GM19023 (cell line): ENCODE results near the gene TRAPPC2B.
A peak's percentile ranks its signal among the peaks of the same experiment; 100 is the strongest.

Source experiments
- ATAC-seq: cut with Tn5 transposase; IDR thresholded peaks from one replicate; pipeline ENCODE4 v1.9.1; 2021; ENCODE audit warnings: mild to moderate bottlenecking, moderate library complexity; ENCODE audit not compliant: unreplicated experiment

Gene TRAPPC2B

DNA sequence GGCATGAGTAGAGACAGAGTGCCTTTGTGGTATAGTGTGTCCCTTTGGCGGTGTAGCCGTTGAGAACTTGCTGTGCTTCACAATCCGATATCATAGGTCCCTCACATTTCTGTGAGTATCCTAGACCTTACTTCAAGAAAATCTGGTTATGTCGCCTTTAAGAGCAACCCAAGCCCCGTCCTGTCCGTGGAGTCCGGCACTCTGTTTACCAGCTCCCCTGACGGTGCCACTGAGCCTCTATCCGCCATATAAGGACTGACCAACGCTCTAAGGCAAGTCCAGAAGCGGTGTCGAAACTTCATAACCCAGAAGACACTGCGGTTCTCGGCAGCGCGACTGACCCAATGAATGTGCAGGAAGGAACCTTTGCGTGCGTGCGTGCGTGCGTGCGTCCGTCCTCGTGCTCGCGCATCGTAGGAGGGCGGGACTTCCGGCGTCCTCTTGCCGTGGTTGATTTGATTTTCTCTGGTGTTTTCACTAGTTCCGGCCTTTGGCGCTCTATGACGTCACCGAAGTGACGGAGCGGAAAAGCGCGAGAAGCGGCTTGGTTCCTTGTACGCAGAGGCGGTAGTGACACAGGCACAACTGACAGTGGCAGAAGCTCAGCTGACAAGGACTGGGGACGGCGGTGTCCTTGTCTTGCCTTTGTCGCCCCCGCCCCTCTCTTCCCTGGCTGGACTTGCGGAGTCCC is at the start of gene TRAPPC2B, which contains the start of gene ZNF547:
TSS of gene TRAPPC2B (plus strand) at position 555 of the 691 bp plus-strand sequence. CDS start 1,283 bp downstream, outside the sequence.
TSS of gene ZNF547 (plus strand) at position 555 of the 691 bp plus-strand sequence. CDS start 5,005 bp downstream, outside the sequence.
- peak; percentile 96 for ATAC-seq

DNA sequence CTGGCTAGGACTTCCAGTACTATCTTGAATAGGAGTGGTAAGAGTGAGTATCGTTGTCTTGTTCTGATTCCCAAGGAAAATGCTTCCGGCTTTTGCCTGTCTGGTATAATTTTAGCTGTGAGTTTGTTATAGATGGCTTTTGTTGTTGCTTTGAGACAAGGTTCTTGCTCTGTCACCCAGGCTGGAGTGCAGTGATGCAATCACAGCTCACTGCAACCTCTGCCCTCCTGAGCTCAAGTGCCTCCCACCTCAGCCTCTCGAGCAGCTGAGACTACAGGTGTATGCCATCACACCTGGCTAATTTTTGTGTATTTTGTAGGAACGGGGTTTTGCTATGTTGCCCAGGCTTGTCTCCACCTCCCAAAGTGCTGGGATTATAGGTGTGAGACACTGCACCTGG is 49.2 kb upstream of the TRAPPC2B start:
- ATAC-seq = no peak

GRCh38 chr19:57317503-57317902 is 45.8 kb upstream of the TRAPPC2B start:
- ATAC-seq = no peak

DNA sequence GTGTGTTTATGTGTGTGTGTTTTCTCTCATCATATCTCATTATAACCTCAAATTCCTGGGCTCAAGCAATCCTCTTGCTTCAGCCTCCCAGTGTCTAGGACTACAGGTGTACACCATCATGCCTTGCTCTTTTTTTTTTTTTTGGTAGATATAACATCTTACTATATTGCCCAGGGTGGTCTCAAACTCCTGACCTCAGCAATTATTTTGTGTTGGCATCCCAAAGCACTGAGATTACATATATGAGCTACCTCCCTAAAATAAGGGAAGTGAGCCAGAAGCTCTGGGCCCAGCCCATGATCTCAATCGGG is 43.5 kb upstream of the TRAPPC2B start:
- peak; percentile 4 for ATAC-seq

DNA sequence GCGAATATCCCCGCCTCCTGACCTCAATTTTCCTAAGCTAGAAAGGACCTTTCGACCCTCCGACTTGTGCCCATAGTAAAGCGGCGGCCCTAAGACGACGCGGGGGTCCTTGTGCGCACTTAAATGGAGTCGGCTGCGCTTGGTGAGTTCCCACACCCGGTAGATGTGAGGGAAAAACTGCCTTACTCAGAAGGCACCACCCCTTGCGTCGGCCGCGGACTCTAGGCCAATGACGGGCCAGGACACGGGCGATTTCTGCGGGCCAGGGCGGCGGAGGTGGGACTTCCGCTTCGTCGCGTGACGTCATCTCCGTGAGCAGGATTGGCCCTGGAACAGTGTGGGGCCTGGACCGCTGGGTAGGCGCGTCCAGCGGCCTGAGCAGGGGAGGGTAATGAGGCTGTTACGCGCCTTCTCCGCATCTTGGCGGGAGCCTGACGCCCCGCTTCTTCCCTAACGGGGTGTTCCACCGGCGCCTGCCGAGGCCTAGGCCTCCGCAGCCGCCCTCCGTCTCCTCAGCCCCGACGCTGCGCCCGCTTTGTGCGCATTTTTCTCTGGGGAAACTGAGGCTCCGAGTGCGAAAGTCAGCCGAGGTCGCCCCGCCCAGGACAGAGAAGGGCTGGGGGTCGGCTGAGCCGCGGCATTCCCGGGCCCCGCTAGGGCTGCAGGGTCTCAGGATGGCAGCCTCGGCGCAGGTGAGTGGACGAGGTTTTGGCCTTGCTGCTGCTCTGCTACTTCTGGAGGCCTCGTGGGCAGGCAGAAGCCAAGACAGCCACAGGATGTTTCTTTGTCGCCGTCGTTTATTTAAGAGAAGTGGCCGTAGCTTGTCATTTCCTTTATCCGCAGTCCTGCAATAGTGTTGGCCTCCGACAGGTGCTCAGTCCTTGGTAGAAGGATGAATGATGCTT is 42.9 kb upstream of the TRAPPC2B start, which contains the start of gene ZNF543:
TSS of gene ZNF543 (plus strand) at position 293 of the 905 bp plus-strand sequence. CDS start at position 675, 382 bp downstream.
- ATAC-seq = peak; percentile 98

GRCh38 chr19:57321116-57321515 is 42.2 kb upstream of the TRAPPC2B start:
- ATAC-seq = no peak

DNA sequence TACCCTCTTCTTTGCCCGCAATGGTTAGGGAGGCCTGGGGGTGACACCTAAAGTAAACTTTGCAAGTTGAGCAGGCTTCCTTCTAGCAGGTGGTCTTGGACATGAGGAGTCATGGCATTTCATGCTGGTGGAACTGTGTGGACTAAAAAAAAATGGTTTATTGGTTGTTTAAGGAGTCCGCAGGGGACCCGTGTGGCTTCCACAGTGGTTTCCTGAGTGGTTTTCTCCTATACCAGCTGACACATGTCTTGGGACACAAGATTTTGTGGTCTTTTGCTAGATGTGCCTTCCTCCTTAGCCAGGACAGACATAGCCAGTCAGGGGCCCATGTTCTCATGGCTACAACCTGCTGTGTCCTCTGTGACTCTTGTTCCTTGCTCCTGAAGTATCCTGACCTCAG is 41.6 kb upstream of the TRAPPC2B start:
- no peak for ATAC-seq

DNA sequence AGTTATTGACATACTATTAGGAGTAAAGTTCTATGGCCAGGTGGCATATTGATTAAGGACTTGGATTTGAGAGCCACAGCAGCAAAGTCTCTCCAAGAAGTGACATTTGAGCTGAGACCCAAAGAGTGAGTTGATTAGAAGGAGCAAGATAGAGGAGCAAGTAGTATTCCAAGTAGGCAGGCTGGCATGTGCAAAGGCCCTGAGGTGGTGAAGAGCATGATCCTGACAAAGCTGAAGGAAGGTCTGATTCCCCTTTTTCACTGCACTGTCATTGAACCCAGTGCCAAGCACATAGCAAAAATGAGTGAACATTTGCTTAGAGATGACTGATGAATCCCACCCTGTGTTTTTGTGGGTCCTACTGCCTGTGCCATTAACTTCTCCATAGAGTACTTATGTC is 38.4 kb upstream of the TRAPPC2B start:
- ATAC-seq = no peak

DNA sequence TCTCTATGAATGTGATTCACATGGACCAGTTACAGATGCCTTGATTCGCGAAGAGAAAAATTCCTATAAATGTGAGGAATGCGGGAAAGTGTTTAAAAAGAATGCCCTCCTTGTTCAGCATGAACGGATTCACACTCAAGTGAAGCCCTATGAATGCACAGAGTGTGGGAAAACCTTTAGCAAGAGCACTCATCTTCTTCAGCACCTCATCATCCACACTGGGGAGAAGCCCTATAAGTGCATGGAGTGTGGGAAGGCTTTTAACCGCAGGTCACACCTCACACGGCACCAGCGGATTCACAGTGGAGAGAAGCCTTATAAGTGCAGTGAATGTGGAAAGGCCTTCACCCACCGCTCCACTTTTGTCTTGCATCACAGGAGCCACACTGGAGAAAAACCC is 35.4 kb upstream of the TRAPPC2B start:
- no peak for ATAC-seq

DNA sequence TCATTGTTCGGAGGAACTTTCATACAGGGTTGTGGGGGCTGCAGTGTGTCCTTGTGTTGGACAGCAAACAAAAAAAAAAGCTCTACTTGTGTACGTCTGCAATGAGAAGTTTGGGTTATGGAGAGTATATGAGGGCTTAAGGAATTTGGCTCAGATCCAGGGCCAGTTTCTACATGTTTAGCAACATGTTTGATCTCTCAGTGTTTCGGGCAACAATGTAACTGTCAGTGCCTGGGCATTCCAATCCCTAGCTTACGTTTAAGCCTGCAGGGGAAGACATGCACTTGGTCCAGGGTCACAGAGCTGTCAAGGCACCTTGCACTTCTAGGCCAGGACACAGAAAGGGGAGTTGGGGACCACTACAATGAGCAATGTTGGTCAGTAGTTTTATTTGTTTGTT is 29.2 kb upstream of the TRAPPC2B start:
- ATAC-seq = no peak

DNA sequence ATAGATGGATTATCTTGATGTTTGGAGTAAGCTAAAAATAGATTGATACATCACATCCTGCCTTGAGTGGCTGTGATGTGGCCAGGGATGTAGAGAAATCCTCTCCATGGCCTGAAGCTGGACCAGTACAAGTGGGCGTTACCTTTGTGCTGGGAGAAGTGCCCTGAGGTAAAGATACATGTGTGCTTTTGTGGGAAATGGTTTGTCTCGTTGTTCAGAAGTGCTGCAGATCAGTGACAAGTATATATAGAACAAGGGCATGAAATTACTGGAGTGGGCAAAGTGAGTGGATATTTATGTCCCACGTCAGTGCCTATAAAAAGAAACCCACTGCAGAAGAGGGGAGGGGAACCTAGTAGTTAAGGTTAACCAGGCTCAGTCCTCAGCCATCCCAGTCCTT is 24.5 kb upstream of the TRAPPC2B start:
- ATAC-seq = no peak

GRCh38 chr19:57342582-57342981 is 20.8 kb upstream of the TRAPPC2B start:
- no peak for ATAC-seq

DNA sequence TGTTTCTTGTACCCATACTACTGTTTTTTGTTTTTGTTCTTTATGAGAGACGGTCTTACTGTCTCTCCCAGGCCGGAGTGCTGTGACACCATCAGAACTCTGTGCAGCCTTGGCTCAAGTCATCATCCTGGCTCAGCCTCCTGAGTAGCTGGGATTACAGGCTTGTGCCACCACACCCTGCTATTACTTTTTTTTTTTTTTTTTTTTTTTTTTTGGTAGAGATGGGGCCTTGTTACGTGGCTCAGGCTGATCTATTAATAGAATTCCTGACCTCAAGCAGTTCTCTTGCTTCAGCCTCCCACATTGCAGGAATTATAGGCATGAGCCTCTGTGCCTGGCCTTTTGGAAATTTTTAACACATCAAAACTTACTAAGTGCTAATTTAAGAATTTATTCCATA is 15.2 kb upstream of the TRAPPC2B start:
- no peak for ATAC-seq

GRCh38 chr19:57350877-57351805 is 12.2 kb upstream of the TRAPPC2B start, which contains the start of gene ZNF304:
Gene ZNF304, plus strand, starts transcription at chr19:57351271. Its CDS starts 394 bp downstream, at chr19:57351665.
- ATAC-seq = peak; percentile 97

- no peak for ATAC-seq
Observed at GRCh38 chr19:57351867-57352266, 11.5 kb upstream of the TRAPPC2B start.

GRCh38 chr19:57355916-57356315 is 7.4 kb upstream of the TRAPPC2B start:
- ATAC-seq = no peak

DNA sequence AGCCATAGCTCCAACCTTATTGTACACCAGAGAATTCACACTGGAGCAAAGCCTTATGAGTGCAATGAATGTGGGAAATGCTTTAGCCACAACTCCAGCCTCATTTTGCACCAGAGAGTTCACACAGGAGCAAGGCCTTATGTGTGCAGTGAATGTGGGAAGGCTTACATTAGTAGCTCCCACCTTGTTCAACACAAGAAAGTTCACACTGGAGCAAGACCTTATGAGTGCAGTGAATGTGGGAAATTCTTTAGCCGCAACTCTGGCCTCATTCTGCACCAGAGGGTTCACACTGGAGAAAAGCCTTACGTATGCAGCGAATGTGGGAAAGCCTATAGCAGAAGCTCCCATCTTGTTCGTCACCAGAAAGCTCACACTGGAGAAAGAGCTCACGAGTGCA is 5.9 kb upstream of the TRAPPC2B start:
- ATAC-seq = no peak

GRCh38 chr19:57359300-57359699 is 4.1 kb upstream of the TRAPPC2B start:
- no peak for ATAC-seq

DNA sequence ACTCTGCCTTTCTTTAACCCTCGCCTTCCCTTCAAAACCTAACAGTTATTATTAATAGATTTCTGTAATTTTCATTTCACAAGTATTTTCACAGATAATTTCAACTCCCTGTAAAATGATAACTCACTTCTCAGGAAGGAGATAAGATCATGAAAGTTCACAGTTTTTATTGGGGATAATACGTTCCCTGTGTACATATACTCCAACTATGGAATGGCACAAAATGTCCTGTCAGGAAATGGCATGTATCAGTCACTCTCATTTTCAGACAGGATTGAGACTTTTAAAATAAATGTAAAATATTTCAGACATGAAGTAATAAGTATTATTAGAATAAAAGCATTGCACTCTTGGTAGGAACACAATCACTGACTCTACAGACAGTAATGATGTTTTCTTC is 932 bp upstream of the TRAPPC2B start:
- ATAC-seq = no peak

GRCh38 chr19:57363688-57364181 is 384 bp downstream of the TRAPPC2B start:
- ATAC-seq = no peak

GRCh38 chr19:57366776-57367175 is 3.4 kb downstream of the TRAPPC2B start:
- no peak for ATAC-seq
